ENCODE data around the gene LRRC55.

The LRRC55 gene

DNA sequence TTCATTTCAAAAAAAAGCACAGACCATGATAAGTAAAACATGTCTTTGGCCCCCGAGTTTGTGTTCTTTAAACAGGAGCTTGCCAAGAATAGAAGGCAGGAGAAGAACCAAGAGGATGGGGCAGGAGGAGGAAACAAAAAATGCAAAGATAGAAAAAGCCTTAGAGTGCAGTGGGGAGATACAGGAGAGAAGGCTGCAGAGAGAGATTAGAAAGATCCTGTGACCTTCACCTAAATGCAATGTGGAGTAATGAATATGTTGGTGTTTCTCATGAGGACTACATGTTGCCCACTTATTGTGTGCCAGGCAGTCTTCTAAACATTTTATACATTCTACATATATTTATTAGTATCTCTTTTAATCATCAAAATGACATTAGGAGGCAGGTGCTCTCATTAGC lies 57.6 kb downstream of the LRRC55 start:
- no peak for DNase-seq

DNA sequence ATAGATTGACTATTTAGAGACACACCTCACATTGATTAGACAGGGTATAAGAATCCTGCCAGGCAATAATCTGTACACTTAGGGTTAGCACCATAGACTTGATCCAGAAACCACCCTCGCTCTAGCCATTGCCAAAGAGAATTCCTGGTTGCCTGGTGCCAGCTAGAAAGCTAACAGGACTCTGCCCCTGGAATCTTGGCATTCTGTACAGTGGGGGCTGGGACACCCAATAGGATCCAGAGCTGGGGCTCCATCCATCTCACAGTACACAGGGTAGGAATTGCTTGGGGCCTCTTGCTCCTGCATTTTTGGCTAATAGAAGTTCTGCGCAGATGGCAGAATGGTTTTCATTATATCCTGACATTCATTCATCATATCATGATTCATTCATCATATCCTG lies 58.3 kb downstream of the LRRC55 start:
- DNase-seq = no peak

- no peak for DNase-seq
Observed at GRCh38 chr11:57240757-57241156, 59.0 kb downstream of the LRRC55 start.

Measured in NCI-H526 (cell line).